Ovary (tissue), 3 donors: ENCODE measurements around the gene LMAN1.

Source experiments
- EP300 ChIP-seq: sonication (generic); formaldehyde crosslinking; IDR thresholded peaks from one replicate; pipeline ENCODE4 v1.6.1; 2017; ENCODE audit warnings: antibody characterized with exemption
- TF ChIP-seq, protein P1 (sequence below), 3 donors: fragments of 450-650 bp in 2 of 3; fragments of 200-600 bp in 1 of 3; IDR thresholded peaks; one replicate each; pipeline versions ENCODE4 v1.5.1 to v1.8.0; 2016 to 2022; ENCODE audit warnings: antibody characterized with exemption in 3 of 3, mild to moderate bottlenecking in 1 of 3
- donor health status: DM: no; HTN: no; CAD: no.

DNA sequence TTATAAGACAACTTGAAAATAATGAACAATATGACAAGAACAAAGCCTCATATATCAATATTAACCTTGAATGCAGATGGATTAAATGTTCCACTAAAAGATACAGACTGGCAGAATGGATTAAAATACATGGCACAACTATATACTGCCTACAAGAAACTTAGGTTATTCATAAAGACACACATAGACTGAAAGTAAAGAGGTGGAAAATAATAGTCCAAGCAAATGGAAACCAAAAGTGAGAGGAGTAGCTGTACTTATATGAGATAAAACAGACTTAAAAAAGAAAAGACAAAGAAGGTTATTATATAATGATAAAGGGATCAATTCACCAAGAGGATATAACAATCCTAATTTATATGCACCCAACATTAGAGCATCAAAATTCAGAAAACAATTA, 18.2 kb downstream of the LMAN1 start:
- TF ChIP-seq EP300, result no peak
- TF ChIP-seq, protein P1, sequence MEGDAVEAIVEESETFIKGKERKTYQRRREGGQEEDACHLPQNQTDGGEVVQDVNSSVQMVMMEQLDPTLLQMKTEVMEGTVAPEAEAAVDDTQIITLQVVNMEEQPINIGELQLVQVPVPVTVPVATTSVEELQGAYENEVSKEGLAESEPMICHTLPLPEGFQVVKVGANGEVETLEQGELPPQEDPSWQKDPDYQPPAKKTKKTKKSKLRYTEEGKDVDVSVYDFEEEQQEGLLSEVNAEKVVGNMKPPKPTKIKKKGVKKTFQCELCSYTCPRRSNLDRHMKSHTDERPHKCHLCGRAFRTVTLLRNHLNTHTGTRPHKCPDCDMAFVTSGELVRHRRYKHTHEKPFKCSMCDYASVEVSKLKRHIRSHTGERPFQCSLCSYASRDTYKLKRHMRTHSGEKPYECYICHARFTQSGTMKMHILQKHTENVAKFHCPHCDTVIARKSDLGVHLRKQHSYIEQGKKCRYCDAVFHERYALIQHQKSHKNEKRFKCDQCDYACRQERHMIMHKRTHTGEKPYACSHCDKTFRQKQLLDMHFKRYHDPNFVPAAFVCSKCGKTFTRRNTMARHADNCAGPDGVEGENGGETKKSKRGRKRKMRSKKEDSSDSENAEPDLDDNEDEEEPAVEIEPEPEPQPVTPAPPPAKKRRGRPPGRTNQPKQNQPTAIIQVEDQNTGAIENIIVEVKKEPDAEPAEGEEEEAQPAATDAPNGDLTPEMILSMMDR (IDR thresholded peaks at IDR 0.05), result no peak
